ENCODE measurements around the gene GPR152. TPM values are rescaled to one million over a fixed set of nuclear protein-coding genes. Genes with fewer than 3 reads are reported as not detected.
"Not testable (repeated sequence)": the region's sequence is repeated elsewhere in the genome, so short reads cannot be mapped to it uniquely, and the experiment has no call there.

GPR152 gene
- total RNA-seq, 1 experiment from 2014 or later: not detected

DNA sequence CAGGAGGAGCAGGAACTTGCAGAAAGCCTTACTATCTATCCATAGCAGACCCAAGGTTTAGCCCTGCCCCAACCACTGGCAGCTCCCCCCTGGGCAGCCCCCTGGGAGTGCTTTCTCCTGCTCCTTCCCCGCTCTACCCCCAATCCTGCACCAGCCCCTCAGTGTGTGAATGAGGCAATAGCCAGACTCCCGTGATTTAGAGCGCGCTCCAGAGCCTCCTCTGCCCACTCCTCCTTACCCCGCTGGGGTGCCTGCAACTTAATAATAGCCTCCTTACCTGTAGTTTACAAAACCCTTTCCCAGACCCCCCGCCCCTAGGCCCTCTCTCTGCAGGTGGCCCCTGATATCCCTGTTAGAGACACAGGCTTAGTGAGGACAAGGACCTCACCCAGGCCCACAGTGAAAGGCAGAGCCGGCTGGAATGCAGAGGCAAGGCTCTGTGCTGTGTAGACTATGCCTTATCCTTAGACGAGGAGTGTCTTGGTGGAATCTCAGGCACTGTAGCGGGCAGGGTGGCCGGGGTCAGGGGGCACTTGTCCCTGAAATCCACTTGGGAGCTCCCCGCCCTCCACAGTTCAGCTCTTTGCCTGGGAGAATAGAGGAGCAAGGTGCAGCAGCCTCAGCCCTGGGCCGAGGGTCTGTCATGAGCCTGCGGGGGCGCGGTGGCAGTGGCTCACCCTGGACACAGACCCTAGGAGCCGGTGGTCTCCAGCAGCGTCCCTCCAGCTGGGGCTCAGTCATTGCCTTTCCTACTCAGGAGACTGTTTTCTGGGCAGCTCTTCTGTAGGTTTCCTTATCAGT lies 41.3 kb downstream of the GPR152 start:
- H3K4me3 ChIP-seq: no peak overlapping the region
- DNase-seq: no peak
- H3K9me3 ChIP-seq: no peaks in the 10 kb centered on the region
- no peaks in the 10 kb centered on the region for H3K27me3 ChIP-seq
- H3K36me3 ChIP-seq: no peaks in the 10 kb centered on the region

DNA sequence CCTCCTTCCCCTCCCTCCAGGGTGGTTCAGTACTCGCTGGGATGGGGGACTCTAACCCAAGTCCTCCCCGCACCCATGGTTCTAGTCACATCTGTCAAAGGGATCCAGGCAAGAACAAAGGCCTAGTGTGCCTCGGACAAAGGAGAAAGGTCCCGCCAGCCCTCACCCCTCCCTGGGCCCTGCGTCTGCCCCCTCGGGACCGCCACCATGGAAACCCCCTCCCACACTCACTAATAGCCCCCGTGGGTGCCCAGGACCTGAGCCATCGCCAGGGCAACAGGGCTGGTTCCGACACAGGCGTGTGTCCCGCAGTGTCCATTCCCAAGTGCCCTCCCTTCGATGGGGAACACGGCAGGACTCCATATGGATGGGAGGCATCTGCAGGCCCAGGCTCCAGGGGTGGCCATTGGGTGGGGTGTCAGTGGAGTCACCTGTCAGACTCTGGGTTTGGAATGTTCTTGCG lies 42.1 kb downstream of the GPR152 start:
- Histone ChIP-seq H3K36me3 (no peaks in the 10 kb centered on the region), H3K9me3 (no peaks in the 10 kb centered on the region), H3K27me3 (no peaks in the 10 kb centered on the region), H3K4me3 (no peak overlapping the region)
- DNase-seq: no peak

DNA sequence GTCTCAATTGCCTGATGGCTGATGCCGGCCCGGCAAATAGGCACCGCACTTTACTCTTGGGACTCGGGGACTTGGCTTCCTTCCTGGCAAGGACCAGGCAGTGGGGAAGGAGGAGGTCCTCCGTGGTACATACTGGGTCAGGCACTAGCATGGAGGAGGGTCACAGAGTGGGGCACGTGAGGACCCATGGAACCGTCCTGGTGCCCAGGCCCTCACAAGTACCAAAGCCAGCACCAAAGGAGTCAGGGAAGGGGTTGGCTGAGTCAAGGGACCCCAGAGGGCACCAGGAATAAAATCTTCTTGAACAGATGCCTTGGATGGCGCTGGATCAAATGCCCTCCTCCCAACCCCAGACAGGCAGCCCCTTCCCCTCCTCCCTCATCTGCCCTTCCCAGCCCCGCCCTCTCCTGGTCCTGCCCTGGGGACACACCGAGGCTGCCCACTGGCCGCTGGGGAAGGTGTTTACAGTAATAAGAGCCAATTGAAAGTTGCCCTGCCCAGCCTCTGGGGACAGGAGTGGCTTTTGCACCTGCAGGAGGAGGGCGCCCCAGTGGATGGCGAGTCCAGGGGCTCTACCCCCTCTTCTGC lies 42.7 kb downstream of the GPR152 start:
- Histone ChIP-seq H3K27me3 (no peaks in the 10 kb centered on the region), H3K4me3 (no peak overlapping the region)

DNA sequence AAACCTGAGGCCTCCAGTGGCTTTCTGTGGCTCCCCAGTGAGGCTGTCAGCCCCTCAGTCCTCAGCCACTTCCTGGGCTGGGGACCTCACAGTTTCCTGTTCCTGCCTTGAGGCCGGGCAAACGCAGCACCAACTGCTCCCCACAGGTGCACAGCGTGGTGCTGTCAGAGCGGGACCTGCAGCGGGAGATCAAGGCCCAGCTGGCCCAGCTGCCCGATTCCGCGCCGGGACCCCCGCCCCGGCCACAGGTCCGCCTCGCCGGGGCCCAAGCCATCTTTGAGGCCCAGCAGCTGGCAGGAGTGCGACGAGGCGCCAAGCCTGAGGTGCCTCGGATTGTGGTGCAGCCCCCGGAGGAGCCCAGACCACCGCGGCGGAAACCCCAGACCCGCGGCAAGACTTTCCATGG lies 43.3 kb downstream of the GPR152 start:
- no peak for DNase-seq
- Histone ChIP-seq H3K9me3 (no peaks in the 10 kb centered on the region), H3K4me3 (no peak overlapping the region), H3K27me3 (no peaks in the 10 kb centered on the region), H3K36me3 (no peaks in the 10 kb centered on the region)

More for the DNA sequence above, 42.7 kb downstream of the GPR152 start:
- H3K36me3 ChIP-seq: no peaks in the 10 kb centered on the region
- no peak for DNase-seq
- H3K9me3 ChIP-seq: no peaks in the 10 kb centered on the region

DNA sequence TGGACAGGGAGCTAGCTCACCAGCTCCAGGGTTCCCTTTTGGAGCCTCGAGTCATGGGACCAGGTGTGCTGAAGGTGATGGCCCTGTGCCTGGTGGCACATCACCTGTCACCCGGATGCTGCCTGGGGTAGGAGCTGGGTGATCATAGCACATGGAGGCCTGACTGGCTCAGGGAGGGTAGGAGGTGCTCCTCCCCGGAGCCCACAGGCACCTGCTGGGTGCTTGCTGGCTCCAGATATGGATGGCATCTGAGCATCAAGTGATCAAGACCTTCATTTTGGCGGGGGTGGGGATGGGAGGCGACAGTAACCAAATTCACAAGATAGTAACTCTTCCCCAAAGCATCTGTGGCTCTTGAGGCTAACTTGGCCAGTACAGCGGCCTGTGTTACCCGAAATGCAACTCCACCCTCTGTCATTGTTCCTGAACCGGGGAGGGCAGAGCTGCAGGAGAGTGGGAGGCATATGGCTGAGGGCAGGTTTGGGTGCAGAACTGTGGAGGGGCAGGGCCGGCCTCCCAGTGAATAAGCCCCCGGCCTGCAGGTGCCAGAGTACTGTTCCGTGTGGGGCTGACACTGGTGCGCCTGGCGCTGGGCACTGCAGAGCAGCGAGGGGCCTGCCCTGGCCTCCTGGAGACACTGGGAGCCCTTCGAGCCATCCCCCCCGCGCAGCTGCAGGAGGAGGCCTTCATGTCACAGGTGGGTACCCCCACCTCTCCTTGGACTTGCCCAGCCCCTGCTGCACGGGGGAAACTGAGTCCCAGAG lies 43.9 kb downstream of the GPR152 start:
- no peak for DNase-seq
- Histone ChIP-seq H3K9me3 (no peaks in the 10 kb centered on the region), H3K27me3 (no peaks in the 10 kb centered on the region)

DNA sequence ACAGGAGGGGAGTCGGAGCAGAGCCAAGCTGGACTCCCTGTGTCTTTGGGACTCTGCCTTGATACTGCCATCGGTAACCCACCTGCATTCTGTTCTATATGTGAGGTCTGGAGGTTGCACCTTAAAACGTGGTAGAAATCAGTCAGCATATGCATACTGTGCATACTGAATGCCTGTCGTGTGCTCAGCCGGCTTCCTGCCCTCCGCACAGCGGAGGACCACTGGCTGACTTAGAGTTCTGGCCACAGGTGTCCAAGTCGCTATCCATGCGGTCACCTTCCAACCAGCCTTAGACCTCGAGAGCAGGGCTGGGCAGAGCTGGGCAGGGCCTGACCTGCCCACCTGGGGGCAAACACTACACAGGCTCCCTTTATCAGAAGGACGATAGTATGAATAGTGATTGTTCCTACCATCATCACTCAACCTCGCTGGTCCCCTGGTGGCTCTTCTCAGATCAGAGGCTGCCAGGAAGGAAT lies 44.8 kb downstream of the GPR152 start:
- DNase-seq: no peak
- H3K27me3 ChIP-seq: no peaks in the 10 kb centered on the region
- H3K4me3 ChIP-seq: no peak overlapping the region
- no peaks in the 10 kb centered on the region for H3K36me3 ChIP-seq
- H3K9me3 ChIP-seq: no peaks in the 10 kb centered on the region

More for the DNA sequence above, 43.9 kb downstream of the GPR152 start:
- no peaks in the 10 kb centered on the region for H3K36me3 ChIP-seq
- H3K4me3 ChIP-seq: no peak overlapping the region

DNA sequence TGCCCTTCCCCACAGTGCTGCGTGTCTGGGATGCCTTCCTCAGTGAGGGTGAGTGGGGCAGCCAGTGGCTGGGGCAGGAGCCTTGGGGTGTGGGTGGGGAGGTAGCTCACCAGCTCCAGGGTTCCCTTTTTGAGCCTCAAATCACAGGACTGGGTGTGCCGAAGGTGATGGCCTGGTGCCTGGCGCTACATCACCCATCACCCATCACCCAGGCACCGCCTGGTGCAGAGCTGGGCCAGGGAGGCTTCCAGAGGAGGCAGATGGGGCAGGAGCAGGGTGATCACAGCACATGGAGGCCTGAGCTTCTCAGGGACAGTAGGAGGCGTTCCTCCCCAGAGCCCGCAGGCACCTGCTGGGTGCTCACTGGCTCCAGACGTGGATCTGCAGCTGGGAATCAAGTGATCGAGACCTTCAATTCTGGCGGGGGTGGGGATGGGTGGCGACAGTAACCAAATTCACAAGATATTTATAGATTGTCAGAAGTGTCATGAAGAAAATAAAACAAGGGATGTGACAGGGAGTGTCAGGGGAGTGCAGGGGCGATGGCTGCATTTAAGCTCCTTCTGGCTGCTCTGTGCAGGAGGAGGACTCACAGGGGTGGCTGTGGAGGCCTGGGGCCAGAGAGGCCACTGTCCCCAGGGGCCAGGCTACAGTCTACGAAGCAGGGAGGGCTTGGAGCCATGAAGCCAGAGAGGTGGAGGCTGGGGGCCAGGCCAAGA lies 45.4 kb downstream of the GPR152 start:
- H3K36me3 ChIP-seq: no peaks in the 10 kb centered on the region
- no peak for DNase-seq
- H3K27me3 ChIP-seq: no peaks in the 10 kb centered on the region
- no peaks in the 10 kb centered on the region for H3K9me3 ChIP-seq
- no peak overlapping the region for H3K4me3 ChIP-seq

DNA sequence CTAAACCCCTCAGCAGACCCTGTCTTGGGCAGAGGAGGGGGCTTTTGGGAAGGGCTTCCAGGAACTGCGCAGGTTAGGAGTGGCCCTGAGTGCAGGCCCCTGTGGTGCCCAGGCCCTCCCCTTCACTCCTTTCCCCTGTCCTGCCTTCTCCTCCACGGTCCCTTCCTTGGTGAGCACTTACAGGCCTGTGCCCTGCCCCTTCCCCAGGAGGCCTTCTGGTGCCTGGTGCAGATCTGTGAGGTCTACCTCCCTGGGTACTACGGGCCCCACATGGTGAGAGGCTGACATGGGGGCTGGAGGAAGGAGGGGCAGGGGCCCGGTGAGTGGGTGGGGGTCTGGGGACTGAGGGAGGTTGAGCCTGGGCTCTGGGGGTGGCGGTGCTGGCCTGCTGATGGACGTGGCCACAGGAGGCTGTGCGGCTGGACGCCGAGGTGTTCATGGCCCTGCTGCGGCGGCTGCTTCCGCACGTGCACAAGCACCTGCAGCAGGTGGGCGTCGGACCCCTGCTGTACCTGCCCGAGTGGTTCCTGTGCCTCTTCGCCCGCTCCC lies 46.0 kb downstream of the GPR152 start:
- Histone ChIP-seq H3K9me3 (no peaks in the 10 kb centered on the region), H3K27me3 (no peaks in the 10 kb centered on the region), H3K36me3 (no peaks in the 10 kb centered on the region), H3K4me3 (no peak overlapping the region)
- no peak for DNase-seq

DNA sequence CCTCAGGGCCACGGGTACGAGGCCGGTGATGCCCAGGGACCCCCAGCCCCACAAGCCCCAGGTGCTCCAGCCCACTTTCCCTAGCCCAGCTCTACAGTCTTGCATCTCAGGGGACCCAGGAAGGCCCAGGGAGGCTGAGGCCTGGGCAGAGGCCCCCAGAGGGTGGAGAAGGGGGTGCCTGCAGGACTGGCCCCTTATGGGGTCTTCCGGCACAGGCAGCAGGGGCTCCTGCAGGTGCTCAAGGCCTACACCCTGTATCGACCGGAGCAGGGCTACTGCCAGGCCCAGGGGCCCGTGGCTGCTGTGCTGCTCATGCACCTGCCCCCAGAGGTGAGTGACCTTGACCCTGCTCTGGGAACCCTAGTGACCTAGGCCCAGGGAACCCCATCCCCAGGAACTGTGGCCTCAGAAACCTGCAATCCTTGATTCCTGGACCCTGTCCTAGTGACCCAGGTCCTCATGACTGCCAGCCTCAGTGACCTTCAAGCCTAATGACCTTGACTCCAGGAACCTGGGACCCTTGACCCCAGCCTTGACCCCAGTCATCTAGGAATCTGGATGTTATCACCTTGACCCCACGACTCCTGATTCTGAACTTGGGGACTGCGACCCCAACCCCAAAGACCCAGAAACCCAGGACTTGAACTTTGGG lies 46.7 kb downstream of the GPR152 start:
- no peak overlapping the region for H3K4me3 ChIP-seq
- H3K27me3 ChIP-seq: no peaks in the 10 kb centered on the region
- peaks cover 5% of the 10 kb centered on the region for H3K36me3 ChIP-seq
- DNase-seq: no peak
- no peaks in the 10 kb centered on the region for H3K9me3 ChIP-seq

DNA sequence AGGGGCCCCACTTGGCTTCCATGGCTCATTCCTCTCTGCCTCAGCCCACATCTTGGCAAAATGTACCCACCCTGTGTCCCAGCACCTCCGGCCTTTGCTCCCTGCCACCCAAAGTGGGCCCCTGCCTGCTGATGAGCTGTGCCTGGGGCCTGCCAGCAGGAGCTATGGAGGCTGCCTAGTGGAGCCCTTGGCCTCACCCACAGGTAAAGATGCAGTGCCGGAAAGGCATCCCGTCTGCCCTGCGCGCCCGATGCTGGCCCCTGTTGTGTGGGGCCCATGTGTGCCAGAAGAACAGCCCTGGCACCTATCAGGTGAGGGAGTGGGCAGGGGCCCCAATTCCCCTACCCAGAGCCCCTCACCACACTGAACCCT lies 47.3 kb downstream of the GPR152 start:
- no peaks in the 10 kb centered on the region for H3K27me3 ChIP-seq
- DNase-seq: no peak
- no peak overlapping the region for H3K4me3 ChIP-seq
- H3K9me3 ChIP-seq: no peaks in the 10 kb centered on the region
- H3K36me3 ChIP-seq: peaks cover 10% of the 10 kb centered on the region

DNA sequence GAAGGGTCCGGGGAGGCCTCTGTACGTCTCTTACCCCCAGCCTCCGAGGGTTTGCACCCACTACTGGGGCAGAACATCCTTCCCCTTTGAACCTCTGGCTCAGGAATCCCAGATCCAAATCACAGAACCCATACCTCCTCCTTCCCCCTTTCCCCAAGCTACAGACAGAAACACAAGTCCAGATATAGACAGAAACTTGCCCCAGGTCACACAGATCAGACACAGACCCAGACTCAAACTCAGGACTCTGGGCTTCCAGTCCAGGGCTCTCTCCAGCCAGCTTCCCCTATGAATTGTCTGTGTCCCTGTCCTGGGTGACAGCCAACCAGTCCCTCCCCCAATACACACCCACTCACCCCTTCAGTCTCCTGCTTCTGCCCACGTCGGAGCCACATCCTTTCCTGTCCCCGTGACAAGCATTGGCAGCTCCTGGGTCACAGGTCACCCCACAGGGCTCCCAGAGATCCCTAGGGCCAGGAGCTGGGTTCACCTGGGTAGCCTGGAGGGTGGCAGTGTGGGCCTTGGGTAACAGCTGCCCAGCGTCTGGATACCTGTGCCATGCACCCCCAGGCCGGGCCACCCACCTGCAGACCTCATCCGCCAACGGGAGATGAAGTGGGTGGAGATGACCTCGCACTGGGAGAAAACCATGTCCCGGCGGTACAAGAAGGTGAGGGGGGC lies 47.9 kb downstream of the GPR152 start:
- Histone ChIP-seq H3K4me3 (no peak overlapping the region), H3K36me3 (peaks cover 15% of the 10 kb centered on the region), H3K9me3 (no peaks in the 10 kb centered on the region), H3K27me3 (no peaks in the 10 kb centered on the region)
- DNase-seq: no peak

DNA sequence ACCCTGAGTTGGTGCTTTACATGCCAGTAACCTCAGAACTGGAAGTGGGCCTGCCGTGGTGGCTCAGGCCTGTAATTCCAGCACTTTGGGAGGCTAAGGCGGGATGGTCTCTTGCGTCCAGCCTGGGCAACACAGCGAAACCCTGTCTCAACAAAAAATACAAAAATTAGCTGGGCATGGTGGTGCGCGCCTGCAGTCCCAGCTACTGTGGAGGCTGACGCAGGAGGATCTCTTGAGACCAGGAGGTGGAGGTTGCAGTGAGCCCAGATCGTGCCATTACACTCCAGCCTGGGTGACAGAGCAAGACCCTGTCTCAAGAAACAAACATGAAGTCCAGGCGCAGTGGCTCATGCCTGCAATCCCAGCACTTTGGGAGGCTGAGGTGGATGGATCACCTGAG lies 49.4 kb downstream of the GPR152 start:
- not testable (repeated sequence) for H3K27me3 ChIP-seq, DNase-seq, H3K9me3 ChIP-seq, H3K4me3 ChIP-seq
- peaks cover 31% of the 10 kb centered on the region for H3K36me3 ChIP-seq

DNA sequence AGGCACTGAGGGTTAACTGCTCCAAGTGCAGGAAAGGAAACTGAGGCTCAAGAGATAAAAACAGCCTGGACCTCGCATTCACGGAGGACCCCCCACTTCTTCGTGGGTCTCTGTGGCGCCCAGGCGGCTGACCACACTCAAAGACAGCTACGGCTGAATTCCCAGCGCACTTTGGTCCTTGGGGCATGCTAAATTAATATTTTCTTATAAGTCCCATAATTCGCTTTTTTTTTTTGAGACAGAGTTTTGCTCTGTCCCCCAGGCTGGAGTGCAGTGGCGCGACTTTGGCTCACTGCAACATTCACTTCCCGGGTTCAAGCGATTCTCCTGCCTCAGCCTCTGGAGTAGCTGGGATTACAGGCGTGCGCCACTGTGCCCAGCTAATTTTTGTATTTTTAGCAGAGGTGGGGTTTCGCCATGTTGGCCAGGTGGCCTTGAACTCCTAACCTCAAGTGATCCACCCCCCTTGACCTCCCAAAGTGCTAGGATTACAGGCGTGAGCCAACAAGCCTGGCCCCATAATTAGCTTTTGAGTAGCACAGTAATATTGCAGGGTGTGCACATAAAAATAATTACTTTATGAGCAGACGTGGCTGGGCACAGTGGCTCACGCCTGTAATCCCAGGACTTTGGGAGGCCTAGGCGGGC lies 50.2 kb downstream of the GPR152 start:
- H3K9me3 ChIP-seq, DNase-seq, H3K27me3 ChIP-seq: not testable (repeated sequence)
- Histone ChIP-seq H3K4me3 (peak overlapping the region; percentile 34), H3K36me3 (peaks cover 38% of the 10 kb centered on the region)

DNA sequence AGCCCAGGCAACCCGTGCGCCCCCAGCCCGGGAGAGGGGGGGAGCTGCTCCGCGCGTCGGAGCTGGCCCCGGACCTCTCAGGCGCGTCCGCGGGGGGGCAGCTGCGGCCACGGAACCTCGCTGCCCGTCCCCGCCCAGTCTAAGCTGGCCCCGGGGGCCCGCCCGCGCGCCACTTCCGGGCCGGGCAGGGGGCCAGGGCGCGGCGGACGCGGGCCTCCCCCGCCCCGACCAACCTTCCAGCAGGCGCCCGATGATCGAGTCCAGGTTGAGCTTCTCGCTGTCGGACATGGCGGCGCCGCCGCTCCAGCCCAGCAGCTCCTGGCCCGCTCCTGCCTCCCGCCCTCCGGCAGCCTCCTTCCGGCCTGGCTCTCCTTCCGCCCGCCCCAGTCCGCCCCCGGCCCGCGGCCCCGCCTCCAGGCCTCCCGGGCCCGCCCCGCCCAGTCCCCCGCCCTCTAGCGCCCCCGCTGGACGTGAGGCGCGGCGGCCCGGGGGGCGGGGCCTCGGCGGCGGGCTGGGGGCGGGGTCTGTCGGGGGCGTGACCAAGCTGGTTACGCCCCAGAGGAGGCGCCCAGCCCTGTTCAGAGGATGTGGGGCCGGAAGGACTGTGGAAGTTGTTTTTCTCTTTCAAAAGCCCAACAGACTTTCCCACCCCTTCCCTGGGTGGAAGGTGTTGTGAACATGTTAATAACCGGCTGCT lies 50.9 kb downstream of the GPR152 start, which contains the start of gene PPP1CA:
Gene PPP1CA, minus strand, starts transcription at position 364 of the 697 bp plus-strand sequence. Its CDS starts 76 bp downstream, at position 288.
- Histone ChIP-seq H3K36me3 (peaks cover 42% of the 10 kb centered on the region), H3K4me3 (peak within 1 kb of the TSS; percentile 97), H3K9me3 (no peaks in the 10 kb centered on the region), H3K27me3 (no peaks in the 10 kb centered on the region)
- DNase-seq: peak; percentile 89

All from MG63 (cell line).